ENCODE results near the gene NFASC. TPM values are rescaled to one million over a fixed set of nuclear protein-coding genes. Genes with fewer than 3 reads are reported as not detected.

NFASC gene
- total RNA-seq, 1 experiment from 2014 or later, result 20.1 TPM

GRCh38 chr1:204920511-204920910 is 49.8 kb downstream of the NFASC start (continued):
- TF ChIP-seq ZNF532 (CRISPR knock-in tag; IDR thresholded peaks at IDR 0.05; ENCODE audit: borderline replicate concordance), result no peak
- no peak for TF ChIP-seq ZBTB43 (CRISPR knock-in tag; IDR thresholded peaks at IDR 0.05)
- TF ChIP-seq ZNF671 (CRISPR knock-in tag; IDR thresholded peaks at IDR 0.05), result no peak
- TF ChIP-seq NR3C1 (CRISPR knock-in tag; conservative IDR thresholded peaks at IDR 0.05; ENCODE audit: low read depth), result no peak
- no peak for TF ChIP-seq USF1 (CRISPR knock-in tag; IDR thresholded peaks at IDR 0.05)
- no peak for TF ChIP-seq ARID4B (CRISPR knock-in tag; IDR thresholded peaks at IDR 0.05; ENCODE audit: borderline replicate concordance)
- no peak for TF ChIP-seq NFE2L1 (CRISPR knock-in tag; IDR thresholded peaks at IDR 0.05)
- no peak for TF ChIP-seq FOXP4 (CRISPR knock-in tag; IDR thresholded peaks at IDR 0.05)
- TF ChIP-seq STAT6 (CRISPR knock-in tag; conservative IDR thresholded peaks at IDR 0.05; ENCODE audit: low read depth), result no peak
- no peak for TF ChIP-seq ZNF281 (CRISPR knock-in tag; IDR thresholded peaks at IDR 0.05)
- TF ChIP-seq MLX (CRISPR knock-in tag; IDR thresholded peaks at IDR 0.05), result no peak

All from WTC11 (cell line).